ENCODE measurements around the gene PRLH. TPM values are rescaled to one million over a fixed set of nuclear protein-coding genes. Genes with fewer than 3 reads are reported as not detected.

PRLH gene
- total and polyA plus RNA-seq, 2 of the 13 experiments (the other 11 are each of a cell fraction or from before 2014, with no cell fraction given): not detected

DNA sequence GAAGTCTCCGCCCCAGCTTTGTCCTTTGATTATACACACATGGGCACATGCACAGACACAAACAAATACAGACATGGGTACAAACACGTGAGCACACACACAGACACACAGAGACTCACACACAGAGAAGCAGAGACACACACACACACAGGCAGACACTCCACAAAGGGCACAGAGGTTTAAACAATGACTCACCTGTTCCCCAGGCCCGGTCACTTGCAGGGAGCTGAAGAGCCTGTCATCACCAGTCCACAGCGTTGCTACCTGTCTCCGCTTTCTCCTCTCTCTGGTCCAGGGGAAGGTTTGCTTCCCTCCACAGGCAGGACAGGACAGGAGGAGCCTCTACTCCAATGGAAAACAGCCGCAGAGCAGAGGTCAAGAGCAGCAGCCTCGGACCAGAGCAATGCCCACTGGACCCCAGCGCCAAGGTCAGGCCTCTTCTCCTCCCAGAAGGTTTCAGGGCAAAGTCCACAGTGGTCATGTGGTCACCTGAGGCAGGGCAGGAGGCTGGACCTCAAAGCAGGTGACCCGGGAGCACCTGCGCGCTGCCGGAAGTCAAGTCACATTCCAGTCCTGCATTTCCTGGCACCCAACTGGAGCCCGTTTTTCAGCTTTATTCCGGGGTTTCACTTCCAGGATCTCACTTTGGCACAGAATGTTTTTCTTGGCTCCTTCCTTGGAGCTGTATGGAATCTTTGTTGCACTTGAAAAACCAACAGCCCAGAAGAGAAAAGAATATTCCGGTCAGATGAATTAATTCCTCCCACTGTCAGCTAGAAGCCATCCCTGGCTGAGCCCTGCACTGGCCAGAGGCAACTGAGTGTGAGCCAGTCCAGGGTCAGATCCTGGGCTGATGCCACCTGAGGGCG is 24.1 kb downstream of the PRLH start, which contains the start of gene RAB17 (continued):
- TF ChIP-seq, protein P1, sequence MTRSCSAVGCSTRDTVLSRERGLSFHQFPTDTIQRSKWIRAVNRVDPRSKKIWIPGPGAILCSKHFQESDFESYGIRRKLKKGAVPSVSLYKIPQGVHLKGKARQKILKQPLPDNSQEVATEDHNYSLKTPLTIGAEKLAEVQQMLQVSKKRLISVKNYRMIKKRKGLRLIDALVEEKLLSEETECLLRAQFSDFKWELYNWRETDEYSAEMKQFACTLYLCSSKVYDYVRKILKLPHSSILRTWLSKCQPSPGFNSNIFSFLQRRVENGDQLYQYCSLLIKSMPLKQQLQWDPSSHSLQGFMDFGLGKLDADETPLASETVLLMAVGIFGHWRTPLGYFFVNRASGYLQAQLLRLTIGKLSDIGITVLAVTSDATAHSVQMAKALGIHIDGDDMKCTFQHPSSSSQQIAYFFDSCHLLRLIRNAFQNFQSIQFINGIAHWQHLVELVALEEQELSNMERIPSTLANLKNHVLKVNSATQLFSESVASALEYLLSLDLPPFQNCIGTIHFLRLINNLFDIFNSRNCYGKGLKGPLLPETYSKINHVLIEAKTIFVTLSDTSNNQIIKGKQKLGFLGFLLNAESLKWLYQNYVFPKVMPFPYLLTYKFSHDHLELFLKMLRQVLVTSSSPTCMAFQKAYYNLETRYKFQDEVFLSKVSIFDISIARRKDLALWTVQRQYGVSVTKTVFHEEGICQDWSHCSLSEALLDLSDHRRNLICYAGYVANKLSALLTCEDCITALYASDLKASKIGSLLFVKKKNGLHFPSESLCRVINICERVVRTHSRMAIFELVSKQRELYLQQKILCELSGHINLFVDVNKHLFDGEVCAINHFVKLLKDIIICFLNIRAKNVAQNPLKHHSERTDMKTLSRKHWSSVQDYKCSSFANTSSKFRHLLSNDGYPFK (CRISPR knock-in tag; IDR thresholded peaks at IDR 0.05; ENCODE audit: borderline replicate concordance): peak; percentile 64; the same call in 1 of the 2 replicates
- TF ChIP-seq CHCHD3 (CRISPR knock-in tag; IDR thresholded peaks at IDR 0.05) (no peak), ZNF354B (CRISPR knock-in tag; IDR thresholded peaks at IDR 0.05) (no peak; the same call in 1 of the 2 replicates), ZEB1 (IDR thresholded peaks at IDR 0.05; ENCODE audit: insufficient replicate concordance, low read depth) (peak; percentile 100), ZBTB21 (CRISPR knock-in tag; IDR thresholded peaks at IDR 0.05) (no peak), SIX1 (CRISPR knock-in tag; IDR thresholded peaks at IDR 0.05; ENCODE audit: borderline replicate concordance) (peak; percentile 73; the same call in 1 of the 2 replicates), SOX13 (IDR thresholded peaks at IDR 0.05) (peak; percentile 67), SOX13 (CRISPR knock-in tag; conservative IDR thresholded peaks at IDR 0.05 in 1 of 2, IDR thresholded peaks at IDR 0.05 in 1 of 2) (peak in 1 of 2 experiments; percentile 67; a peak in 2 of 4 replicates), ZNF724P (CRISPR knock-in tag; IDR thresholded peaks at IDR 0.05; ENCODE audit: borderline replicate concordance) (peak; percentile 79; the same call in 1 of the 2 replicates), BORCS8-MEF2B (CRISPR knock-in tag; IDR thresholded peaks at IDR 0.05) (peak; percentile 92; the same call in 1 of the 2 replicates), EZH2 (conservative IDR thresholded peaks at IDR 0.05; ENCODE audit: low read depth, low read length) (no peak), ZNF234 (CRISPR knock-in tag; conservative IDR thresholded peaks at IDR 0.05) (peak; percentile 80; the same call in 1 of the 2 replicates), ZNF569 (CRISPR knock-in tag; IDR thresholded peaks at IDR 0.05; ENCODE audit: borderline replicate concordance) (0 out of 2 replicates have a peak, but pooled peaks have one; percentile 11)
- TF ChIP-seq, protein P2, sequence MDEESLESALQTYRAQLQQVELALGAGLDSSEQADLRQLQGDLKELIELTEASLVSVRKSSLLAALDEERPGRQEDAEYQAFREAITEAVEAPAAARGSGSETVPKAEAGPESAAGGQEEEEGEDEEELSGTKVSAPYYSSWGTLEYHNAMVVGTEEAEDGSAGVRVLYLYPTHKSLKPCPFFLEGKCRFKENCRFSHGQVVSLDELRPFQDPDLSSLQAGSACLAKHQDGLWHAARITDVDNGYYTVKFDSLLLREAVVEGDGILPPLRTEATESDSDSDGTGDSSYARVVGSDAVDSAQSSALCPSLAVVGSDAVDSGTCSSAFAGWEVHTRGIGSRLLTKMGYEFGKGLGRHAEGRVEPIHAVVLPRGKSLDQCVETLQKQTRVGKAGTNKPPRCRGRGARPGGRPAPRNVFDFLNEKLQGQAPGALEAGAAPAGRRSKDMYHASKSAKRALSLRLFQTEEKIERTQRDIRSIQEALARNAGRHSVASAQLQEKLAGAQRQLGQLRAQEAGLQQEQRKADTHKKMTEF (CRISPR knock-in tag; IDR thresholded peaks at IDR 0.05): peak; percentile 90
- TF ChIP-seq, protein P3, sequence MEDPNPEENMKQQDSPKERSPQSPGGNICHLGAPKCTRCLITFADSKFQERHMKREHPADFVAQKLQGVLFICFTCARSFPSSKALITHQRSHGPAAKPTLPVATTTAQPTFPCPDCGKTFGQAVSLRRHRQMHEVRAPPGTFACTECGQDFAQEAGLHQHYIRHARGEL (CRISPR knock-in tag; IDR thresholded peaks at IDR 0.05): peak; percentile 83; the same call in 1 of the 2 replicates
- TF ChIP-seq, protein P4, sequence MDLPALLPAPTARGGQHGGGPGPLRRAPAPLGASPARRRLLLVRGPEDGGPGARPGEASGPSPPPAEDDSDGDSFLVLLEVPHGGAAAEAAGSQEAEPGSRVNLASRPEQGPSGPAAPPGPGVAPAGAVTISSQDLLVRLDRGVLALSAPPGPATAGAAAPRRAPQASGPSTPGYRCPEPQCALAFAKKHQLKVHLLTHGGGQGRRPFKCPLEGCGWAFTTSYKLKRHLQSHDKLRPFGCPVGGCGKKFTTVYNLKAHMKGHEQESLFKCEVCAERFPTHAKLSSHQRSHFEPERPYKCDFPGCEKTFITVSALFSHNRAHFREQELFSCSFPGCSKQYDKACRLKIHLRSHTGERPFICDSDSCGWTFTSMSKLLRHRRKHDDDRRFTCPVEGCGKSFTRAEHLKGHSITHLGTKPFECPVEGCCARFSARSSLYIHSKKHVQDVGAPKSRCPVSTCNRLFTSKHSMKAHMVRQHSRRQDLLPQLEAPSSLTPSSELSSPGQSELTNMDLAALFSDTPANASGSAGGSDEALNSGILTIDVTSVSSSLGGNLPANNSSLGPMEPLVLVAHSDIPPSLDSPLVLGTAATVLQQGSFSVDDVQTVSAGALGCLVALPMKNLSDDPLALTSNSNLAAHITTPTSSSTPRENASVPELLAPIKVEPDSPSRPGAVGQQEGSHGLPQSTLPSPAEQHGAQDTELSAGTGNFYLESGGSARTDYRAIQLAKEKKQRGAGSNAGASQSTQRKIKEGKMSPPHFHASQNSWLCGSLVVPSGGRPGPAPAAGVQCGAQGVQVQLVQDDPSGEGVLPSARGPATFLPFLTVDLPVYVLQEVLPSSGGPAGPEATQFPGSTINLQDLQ (CRISPR knock-in tag; IDR thresholded peaks at IDR 0.05): peak; percentile 80; the same call in 1 of the 2 replicates
- TF ChIP-seq, protein P5, sequence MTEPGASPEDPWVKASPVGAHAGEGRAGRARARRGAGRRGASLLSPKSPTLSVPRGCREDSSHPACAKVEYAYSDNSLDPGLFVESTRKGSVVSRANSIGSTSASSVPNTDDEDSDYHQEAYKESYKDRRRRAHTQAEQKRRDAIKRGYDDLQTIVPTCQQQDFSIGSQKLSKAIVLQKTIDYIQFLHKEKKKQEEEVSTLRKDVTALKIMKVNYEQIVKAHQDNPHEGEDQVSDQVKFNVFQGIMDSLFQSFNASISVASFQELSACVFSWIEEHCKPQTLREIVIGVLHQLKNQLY (CRISPR knock-in tag; IDR thresholded peaks at IDR 0.05): peak; percentile 86
